ENCODE results near the gene DNM3. TPM values are rescaled to one million over a fixed set of nuclear protein-coding genes. Genes with fewer than 3 reads are reported as not detected.

The DNM3 gene
- total RNA-seq, 6 donors from 2014 or later = 7.1 to 30.4 (median 10.3) TPM

DNA sequence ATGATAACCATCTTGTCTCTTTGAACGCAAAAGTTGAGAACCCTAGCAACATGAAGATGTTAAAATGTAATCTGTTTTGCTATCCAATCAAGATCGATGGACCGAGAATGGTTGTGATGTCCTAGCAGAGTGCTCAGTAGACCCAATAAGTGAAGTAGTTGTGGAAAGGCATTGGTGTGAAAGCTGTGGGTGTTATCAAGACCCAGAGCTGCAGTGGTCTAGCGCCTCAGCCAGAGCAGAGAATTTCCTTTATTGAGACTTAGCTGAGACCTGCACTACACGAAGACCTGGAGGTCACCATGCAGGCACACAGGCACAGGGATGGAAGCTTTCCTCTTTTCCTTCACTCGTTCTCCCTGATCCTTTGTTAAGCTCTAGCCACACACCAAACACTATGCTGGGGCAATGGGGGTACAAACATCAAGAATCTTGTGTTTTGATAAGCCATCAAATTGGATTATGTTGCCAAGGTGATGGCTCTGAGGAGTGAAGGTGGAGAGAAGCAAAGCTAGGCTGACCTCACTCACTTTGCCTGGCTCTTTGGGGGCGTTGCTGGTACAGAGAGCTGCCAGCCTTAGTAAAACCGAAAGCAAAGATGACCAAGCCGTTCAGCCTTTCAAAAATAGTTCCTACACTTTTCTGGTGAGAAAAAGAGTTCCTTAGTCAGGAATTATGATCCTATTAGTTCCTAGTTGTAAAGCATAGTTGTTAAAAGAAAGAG, 35.7 kb upstream of the DNM3 start:
- Histone ChIP-seq H3K27me3 (no peaks in the 10 kb centered on the region), H3K27ac (peak overlapping the region in 2 of 4 donors; percentile 11 to 30), H3K4me3 (peak overlapping the region in 1 of 4 donors; percentile 4), H3K9me3 (no peaks in the 10 kb centered on the region), H3K36me3 (no peaks in the 10 kb centered on the region), H3K4me1 (peaks cover 0 to 17% (median 0%) of the 10 kb centered on the region in 4 donors)
- 62 to 68% methylated on average over 9 of the region's 9 CpGs for WGBS, 2 donors
- ATAC-seq (ENCODE audit: low FRiP score in 2 of 2) (peak in 1 of 2 donors; percentile 61), DNase-seq (no peak)
- TF ChIP-seq POLR2A (IDR thresholded peaks at IDR 0.05) (no peak), CTCF (IDR thresholded peaks at IDR 0.05) (no peak), EP300 (IDR thresholded peaks at IDR 0.05) (no peak), POLR2AphosphoS5 (IDR thresholded peaks at IDR 0.05) (no peak)

DNA sequence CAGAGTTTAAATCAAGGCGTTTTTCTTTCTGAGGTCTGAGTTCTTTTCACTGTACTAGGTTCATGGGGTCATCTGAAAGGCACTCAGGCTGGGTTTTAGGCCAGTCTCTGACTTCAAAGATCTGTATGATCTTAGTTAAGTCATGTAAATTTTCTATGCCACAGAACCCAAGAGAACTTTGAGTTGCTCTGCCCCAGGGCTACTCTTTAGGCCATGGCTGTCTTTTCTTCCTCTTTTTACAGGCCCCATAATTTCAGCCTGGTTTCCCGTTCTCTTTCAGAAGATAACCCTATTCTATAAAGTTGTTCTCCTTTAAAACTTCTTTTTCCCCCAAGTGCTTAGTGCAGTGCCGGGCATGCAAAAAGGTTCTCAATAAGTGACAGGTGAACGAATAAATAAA, 33.7 kb upstream of the DNM3 start:
- H3K27ac ChIP-seq = no peak overlapping the region
- 71 to 81% methylated on average over 4 of the region's 4 CpGs for WGBS, 2 donors
- TF ChIP-seq POLR2AphosphoS5 (IDR thresholded peaks at IDR 0.05) = no peak
- TF ChIP-seq EP300 (IDR thresholded peaks at IDR 0.05) = no peak
- TF ChIP-seq POLR2A (IDR thresholded peaks at IDR 0.05) = no peak
- TF ChIP-seq CTCF (IDR thresholded peaks at IDR 0.05) = no peak
- H3K4me3 ChIP-seq = no peak overlapping the region
- DNase-seq = no peak
- H3K36me3 ChIP-seq = no peaks in the 10 kb centered on the region
- no peaks in the 10 kb centered on the region for H3K9me3 ChIP-seq
- H3K4me1 ChIP-seq = peaks cover 0 to 17% (median 0%) of the 10 kb centered on the region in 4 donors
- no peak for ATAC-seq (ENCODE audit: low FRiP score in 2 of 2)
- no peaks in the 10 kb centered on the region for H3K27me3 ChIP-seq

- DNase-seq (no peak), ATAC-seq (ENCODE audit: low FRiP score in 2 of 2) (no peak)
- 84 to 87% methylated on average over 2 of the region's 2 CpGs for WGBS, 2 donors
- no peaks in the 10 kb centered on the region for H3K9me3 ChIP-seq
- no peak overlapping the region for H3K27ac ChIP-seq
- TF ChIP-seq EP300 (IDR thresholded peaks at IDR 0.05) = no peak
- no peak for TF ChIP-seq CTCF (IDR thresholded peaks at IDR 0.05)
- H3K36me3 ChIP-seq = no peaks in the 10 kb centered on the region
- H3K4me3 ChIP-seq = no peak overlapping the region
- H3K27me3 ChIP-seq = no peaks in the 10 kb centered on the region
- H3K4me1 ChIP-seq = peaks cover 0 to 6% (median 0%) of the 10 kb centered on the region in 4 donors
Measured at GRCh38 chr1:171809834-171810233, 31.5 kb upstream of the DNM3 start.

DNA sequence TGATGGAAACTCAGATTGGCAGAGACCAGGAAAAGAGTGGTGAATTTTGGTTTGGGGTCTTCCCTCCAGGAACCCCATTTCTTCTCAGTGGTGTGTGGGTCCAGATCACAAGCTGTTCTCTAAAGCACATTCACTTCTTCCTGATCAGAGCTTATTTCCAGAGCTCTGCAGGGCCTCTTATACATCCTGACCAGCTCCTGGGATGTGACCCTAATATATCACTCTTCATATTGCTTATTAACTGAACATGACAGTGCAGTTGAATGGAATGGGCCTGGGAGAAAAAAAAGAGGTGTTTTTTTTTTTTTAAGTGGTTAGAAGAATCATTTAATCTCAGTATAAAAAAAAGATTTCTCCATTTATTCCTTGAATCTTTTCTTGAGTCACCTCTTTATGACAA, 29.6 kb upstream of the DNM3 start:
- no peak for DNase-seq
- Histone ChIP-seq H3K4me1 (no peaks in the 10 kb centered on the region), H3K27ac (no peak overlapping the region), H3K9me3 (no peaks in the 10 kb centered on the region), H3K4me3 (no peak overlapping the region), H3K36me3 (no peaks in the 10 kb centered on the region), H3K27me3 (no peaks in the 10 kb centered on the region)
- TF ChIP-seq CTCF (IDR thresholded peaks at IDR 0.05) (no peak), POLR2AphosphoS5 (IDR thresholded peaks at IDR 0.05) (no peak), EP300 (IDR thresholded peaks at IDR 0.05) (no peak), POLR2A (IDR thresholded peaks at IDR 0.05) (no peak)
- no peak for ATAC-seq (ENCODE audit: low FRiP score in 2 of 2)

DNA sequence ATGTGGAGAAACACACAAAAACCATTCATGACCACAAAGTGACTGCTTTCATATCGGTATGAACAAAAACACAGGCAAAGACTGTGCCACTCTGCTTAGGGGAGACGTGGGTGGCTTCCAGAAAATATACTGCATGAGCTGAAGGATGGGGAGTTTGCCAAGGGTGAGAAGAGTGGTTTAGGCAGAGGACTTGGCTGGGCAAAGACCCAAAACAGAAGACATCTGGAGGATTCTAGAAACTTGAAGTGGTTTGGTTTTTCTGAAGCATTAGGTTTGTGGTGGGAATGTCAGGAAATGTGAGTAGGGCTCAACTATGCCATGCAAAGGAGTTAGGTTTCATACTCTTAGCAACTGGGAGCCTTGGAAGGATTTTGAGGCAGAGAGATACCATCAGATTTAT, 26.6 kb upstream of the DNM3 start:
- WGBS, 2 donors = 40 to 55% methylated on average over 2 of the region's 2 CpGs
- Histone ChIP-seq H3K27me3 (no peaks in the 10 kb centered on the region), H3K4me3 (no peak overlapping the region), H3K9me3 (no peaks in the 10 kb centered on the region), H3K27ac (no peak overlapping the region), H3K36me3 (no peaks in the 10 kb centered on the region), H3K4me1 (no peaks in the 10 kb centered on the region)
- ATAC-seq (ENCODE audit: low FRiP score in 2 of 2) = no peak
- TF ChIP-seq EP300 (IDR thresholded peaks at IDR 0.05) (no peak), POLR2A (IDR thresholded peaks at IDR 0.05) (no peak), POLR2AphosphoS5 (IDR thresholded peaks at IDR 0.05) (no peak), CTCF (IDR thresholded peaks at IDR 0.05) (no peak)
- DNase-seq = no peak
